Prostate gland (tissue), 2 donors: ENCODE data around the gene GTF3A. TPM values are rescaled to one million over a fixed set of nuclear protein-coding genes. Genes with fewer than 3 reads are reported as not detected.

ENCODE experiments used
- DNase-seq: peaks from one replicate; pipeline ENCODE4 v3.0.0-alpha.2; 2019; ENCODE audit warnings: low spot score
- H3K27ac ChIP-seq, 2 donors: fragments of 200-600 bp; sonication (generic); 2 replicates each; pipeline ENCODE4 v1.5.1; 2017 to 2019
- H3K27me3 ChIP-seq: fragments of 200-600 bp; sonication (generic); replicated peaks from 2 replicates; pipeline ENCODE4 v1.5.1; 2019; ENCODE audit not compliant: insufficient read depth
- H3K36me3 ChIP-seq, 2 donors: fragments of 200-600 bp; sonication (generic); 1 replicate in 1 of 2; 2 replicates in 1 of 2; pipeline versions ENCODE4 v1.5.1 to v1.8.1; 2017 to 2019
- H3K4me1 ChIP-seq: fragments of 200-600 bp; sonication (generic); replicated peaks from 2 replicates; pipeline ENCODE4 v1.5.1; 2019
- H3K4me3 ChIP-seq, 2 donors: fragments of 200-600 bp; sonication (generic); 2 replicates each; pipeline ENCODE4 v1.5.1; 2017 to 2019
- H3K9me3 ChIP-seq: fragments of 200-600 bp; sonication (generic); 2 replicates; pipeline ENCODE4 v1.5.1; 2017
- POLR2A ChIP-seq: fragments of 450-650 bp; IDR thresholded peaks from one replicate; pipeline ENCODE4 v1.6.1; 2016; ENCODE audit warnings: antibody characterized with exemption, mild to moderate bottlenecking
- POLR2AphosphoS5 ChIP-seq: sonication (generic); formaldehyde crosslinking; IDR thresholded peaks from one replicate; pipeline ENCODE4 v1.6.1; 2017; ENCODE audit warnings: antibody characterized with exemption
- WGBS: methylation state at CpG from one replicate; pipeline ENCODE4 v1.1.5; 2018; 5-methylcytosine and 5-hydroxymethylcytosine counted together
- intact Hi-C: fragments of 100-400 bp; cut with DNase I; formaldehyde crosslinking; loops from one replicate; pipeline ENCODE4 v1.14.2; 2022
- total RNA-seq, 2 donors: library from RNA; depleted of rRNA; stranded (reverse); fragments of >200 nt; gene quantifications; one replicate each; pipeline ENCODE4 v1.1.0, GENCODE V29; 2016
- TF ChIP-seq, protein P1 (sequence below), 4 experiments: fragments of 200-600 bp in 2 of 4; fragments of 450-650 bp in 2 of 4; sonication (generic) in 2 of 4; IDR thresholded peaks; 1 replicate in 3 of 4; 2 replicates in 1 of 4; pipeline ENCODE4 v1.5.1; 2016 to 2019; ENCODE audit warnings: antibody characterized with exemption in 4 of 4, mild to moderate bottlenecking in 2 of 4, moderate library complexity in 2 of 4

GTF3A gene
- total RNA-seq, 2 donors from 2014 or later: 95.0 to 142 TPM

DNA sequence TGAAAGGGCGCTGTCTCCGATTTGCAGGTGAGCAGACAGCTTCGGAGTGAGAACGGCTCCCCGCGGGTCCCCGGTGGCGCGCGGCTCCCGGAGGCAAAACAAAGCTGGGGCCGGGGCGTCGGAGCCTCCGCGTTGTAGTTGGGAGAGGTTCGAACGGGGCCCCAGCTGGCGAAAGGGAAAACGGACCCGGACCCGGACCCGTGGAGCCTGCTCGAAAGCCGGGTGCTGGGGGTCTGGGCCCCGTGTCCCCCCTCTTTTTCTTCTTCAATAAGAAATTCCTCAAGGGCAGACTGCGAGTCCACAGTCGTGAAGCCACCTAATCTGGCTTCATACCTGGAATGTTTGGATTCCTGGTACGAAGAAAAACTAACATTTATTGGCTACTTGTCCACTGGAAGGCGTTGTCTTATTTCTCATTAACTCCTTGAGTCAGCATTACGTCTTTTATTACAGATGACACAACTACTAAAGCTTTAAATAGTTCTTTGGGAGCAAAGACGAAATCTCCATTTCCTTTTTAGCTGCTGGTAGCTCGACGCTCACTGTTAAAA lies 26.6 kb downstream of the GTF3A start:
- H3K4me1 ChIP-seq: no peaks in the 10 kb centered on the region
- DNase-seq: peak; percentile 37
- under 1% methylated on average over 34 of the region's 34 CpGs for WGBS
- no peaks in the 10 kb centered on the region for H3K9me3 ChIP-seq
- H3K36me3 ChIP-seq: no peaks in the 10 kb centered on the region
- peak overlapping the region; percentile 81 to 95 for H3K4me3 ChIP-seq
- TF ChIP-seq POLR2AphosphoS5 (peak; percentile 66), POLR2A (peak; percentile 36)
- TF ChIP-seq, protein P1, sequence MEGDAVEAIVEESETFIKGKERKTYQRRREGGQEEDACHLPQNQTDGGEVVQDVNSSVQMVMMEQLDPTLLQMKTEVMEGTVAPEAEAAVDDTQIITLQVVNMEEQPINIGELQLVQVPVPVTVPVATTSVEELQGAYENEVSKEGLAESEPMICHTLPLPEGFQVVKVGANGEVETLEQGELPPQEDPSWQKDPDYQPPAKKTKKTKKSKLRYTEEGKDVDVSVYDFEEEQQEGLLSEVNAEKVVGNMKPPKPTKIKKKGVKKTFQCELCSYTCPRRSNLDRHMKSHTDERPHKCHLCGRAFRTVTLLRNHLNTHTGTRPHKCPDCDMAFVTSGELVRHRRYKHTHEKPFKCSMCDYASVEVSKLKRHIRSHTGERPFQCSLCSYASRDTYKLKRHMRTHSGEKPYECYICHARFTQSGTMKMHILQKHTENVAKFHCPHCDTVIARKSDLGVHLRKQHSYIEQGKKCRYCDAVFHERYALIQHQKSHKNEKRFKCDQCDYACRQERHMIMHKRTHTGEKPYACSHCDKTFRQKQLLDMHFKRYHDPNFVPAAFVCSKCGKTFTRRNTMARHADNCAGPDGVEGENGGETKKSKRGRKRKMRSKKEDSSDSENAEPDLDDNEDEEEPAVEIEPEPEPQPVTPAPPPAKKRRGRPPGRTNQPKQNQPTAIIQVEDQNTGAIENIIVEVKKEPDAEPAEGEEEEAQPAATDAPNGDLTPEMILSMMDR (IDR thresholded peaks at IDR 0.05): no peak
- no peaks in the 10 kb centered on the region for H3K27me3 ChIP-seq
- intact Hi-C loops: loop anchor here (1.0 to 5.0 kb wide), 2 partner anchors 27 to 171 kb away; partner anchors contain the start of genes GTF3A, LNX2 and POLR1D
- H3K27ac ChIP-seq: peak overlapping the region; percentile 95 to 98

DNA sequence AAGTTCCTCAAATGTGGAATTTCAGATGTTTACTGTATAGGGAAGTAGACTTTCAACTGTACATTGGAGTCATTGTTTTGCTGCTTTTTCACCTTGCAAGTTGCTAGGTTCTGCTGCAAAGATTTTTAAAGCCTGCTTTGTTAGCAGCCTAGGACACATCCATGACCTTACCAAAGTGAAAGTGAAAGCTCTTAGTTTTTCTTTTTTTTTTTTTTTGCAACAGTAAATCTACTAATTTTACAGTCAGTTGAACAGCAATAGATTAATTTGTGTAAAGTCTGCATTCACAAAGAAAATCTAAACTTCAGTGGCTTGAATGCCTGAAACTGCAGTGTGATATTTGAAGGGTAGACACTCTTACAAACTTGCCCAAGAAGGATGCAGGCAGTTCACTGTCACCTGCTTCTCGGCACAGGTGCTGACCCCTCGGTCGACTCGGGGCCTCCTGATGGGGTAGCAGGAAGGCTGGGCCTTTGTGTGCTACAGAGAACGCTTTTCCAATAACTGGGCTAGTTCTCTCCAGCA lies 31.0 kb downstream of the GTF3A start:
- Histone ChIP-seq H3K27me3 (no peaks in the 10 kb centered on the region), H3K9me3 (no peaks in the 10 kb centered on the region), H3K27ac (no peak overlapping the region), H3K36me3 (no peaks in the 10 kb centered on the region), H3K4me3 (no peak overlapping the region), H3K4me1 (no peaks in the 10 kb centered on the region)
- TF ChIP-seq, protein P1 (IDR thresholded peaks at IDR 0.05): no peak
- TF ChIP-seq POLR2A (no peak), POLR2AphosphoS5 (no peak)
- 26% methylated on average over 5 of the region's 5 CpGs for WGBS
- intact Hi-C loops: no loop called here
- DNase-seq: no peak

DNA sequence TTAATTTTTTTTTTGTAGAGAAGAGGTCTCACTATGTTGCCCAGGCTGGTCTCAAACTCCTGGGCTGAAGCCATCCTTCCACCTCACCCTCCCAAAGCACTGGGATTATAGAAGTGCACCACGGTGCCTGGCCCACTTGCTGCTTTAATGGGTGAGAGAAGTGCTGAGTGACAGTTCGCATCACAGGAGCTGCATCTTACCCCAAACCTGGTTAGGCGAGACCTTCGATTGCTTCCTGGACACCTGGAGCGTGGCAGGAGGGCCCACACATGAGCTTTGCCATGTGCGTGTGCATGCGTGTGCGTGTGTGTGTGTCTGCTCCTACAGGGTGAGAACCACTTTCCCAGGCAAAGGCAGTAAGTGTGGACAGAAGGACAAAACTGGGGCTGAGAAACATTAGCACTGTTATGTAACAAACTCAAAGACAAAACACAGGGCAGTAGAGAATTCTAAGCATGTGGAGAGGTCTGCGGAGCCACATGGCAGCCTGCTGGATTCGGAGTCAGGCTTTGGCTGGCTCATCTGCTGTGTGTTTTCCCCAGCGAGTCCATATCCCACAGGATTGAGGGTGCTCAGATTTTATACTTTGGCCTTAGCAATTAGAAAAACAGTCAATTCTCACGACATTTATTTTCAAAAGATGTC lies 37.6 kb downstream of the GTF3A start:
- no peak overlapping the region for H3K27ac ChIP-seq
- H3K9me3 ChIP-seq: no peaks in the 10 kb centered on the region
- H3K36me3 ChIP-seq: no peaks in the 10 kb centered on the region
- H3K27me3 ChIP-seq: no peaks in the 10 kb centered on the region
- intact Hi-C loops: no loop called here
- TF ChIP-seq, protein P1 (IDR thresholded peaks at IDR 0.05): no peak
- TF ChIP-seq POLR2A: no peak
- TF ChIP-seq POLR2AphosphoS5: no peak
- no peak for DNase-seq
- no peaks in the 10 kb centered on the region for H3K4me1 ChIP-seq
- no peak overlapping the region for H3K4me3 ChIP-seq
- 82% methylated on average over 12 of the region's 12 CpGs for WGBS

DNA sequence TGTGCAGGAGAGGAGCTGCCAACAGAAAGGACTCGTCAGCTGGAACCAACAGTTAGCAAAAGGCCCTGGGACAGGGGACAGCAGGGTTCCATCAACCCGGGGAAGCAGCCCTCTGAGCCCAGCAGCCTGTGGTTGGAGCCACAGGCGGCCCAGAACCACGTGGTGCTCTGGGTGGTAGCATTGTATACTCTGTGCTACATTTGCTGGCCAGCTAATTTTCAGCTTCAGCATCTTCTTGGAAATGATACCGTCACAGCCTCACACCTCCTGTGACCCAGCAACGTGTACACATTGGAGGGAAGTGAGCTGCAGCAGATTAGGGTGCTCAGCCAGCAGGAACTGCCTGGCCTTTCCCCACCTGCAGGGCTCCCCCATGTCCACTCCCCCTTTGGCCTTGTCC lies 39.1 kb downstream of the GTF3A start:
- no peak overlapping the region for H3K27ac ChIP-seq
- H3K36me3 ChIP-seq: no peaks in the 10 kb centered on the region
- intact Hi-C loops: no loop called here
- no peaks in the 10 kb centered on the region for H3K27me3 ChIP-seq
- H3K9me3 ChIP-seq: no peaks in the 10 kb centered on the region
- H3K4me1 ChIP-seq: no peaks in the 10 kb centered on the region
- H3K4me3 ChIP-seq: no peak overlapping the region
- no peak for DNase-seq
- TF ChIP-seq, protein P1 (IDR thresholded peaks at IDR 0.05): no peak
- no peak for TF ChIP-seq POLR2AphosphoS5
- no peak for TF ChIP-seq POLR2A
- 79% methylated on average over 6 of the region's 6 CpGs for WGBS

DNA sequence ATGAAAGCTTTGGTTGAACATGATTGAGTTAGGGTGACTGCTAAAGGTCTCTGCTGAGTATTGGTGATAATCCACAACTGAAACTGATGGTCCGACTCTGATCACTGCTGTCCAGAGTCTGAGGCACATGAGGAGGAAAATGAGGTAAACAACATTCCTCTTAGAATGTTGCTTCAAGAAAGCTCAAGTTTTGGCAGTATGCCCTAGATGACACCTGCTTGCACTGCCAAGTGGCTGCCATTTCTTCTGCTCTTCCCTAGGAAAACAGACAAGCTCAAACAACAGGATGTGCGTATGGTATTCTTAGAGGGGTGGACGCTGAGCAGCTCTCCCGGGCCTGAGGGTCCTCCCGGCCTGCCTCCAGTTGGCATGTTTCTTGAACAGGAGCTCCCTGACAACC lies 41.2 kb downstream of the GTF3A start:
- 64% methylated on average over 5 of the region's 5 CpGs for WGBS
- no peaks in the 10 kb centered on the region for H3K4me1 ChIP-seq
- intact Hi-C loops: no loop called here
- H3K36me3 ChIP-seq: no peaks in the 10 kb centered on the region
- no peaks in the 10 kb centered on the region for H3K9me3 ChIP-seq
- TF ChIP-seq POLR2AphosphoS5 (no peak), POLR2A (no peak)
- TF ChIP-seq, protein P1 (IDR thresholded peaks at IDR 0.05): no peak
- no peak overlapping the region for H3K4me3 ChIP-seq
- H3K27ac ChIP-seq: no peak overlapping the region
- no peak for DNase-seq
- no peaks in the 10 kb centered on the region for H3K27me3 ChIP-seq
